Measurements from ENCODE around the gene BAD.
A peak's percentile ranks its signal among the peaks of the same experiment; 100 is the strongest.

Gene BAD

GRCh38 chr11:64275031-64275800 lies 9.2 kb downstream of the BAD start:
- DNase-seq = no peak

DNA sequence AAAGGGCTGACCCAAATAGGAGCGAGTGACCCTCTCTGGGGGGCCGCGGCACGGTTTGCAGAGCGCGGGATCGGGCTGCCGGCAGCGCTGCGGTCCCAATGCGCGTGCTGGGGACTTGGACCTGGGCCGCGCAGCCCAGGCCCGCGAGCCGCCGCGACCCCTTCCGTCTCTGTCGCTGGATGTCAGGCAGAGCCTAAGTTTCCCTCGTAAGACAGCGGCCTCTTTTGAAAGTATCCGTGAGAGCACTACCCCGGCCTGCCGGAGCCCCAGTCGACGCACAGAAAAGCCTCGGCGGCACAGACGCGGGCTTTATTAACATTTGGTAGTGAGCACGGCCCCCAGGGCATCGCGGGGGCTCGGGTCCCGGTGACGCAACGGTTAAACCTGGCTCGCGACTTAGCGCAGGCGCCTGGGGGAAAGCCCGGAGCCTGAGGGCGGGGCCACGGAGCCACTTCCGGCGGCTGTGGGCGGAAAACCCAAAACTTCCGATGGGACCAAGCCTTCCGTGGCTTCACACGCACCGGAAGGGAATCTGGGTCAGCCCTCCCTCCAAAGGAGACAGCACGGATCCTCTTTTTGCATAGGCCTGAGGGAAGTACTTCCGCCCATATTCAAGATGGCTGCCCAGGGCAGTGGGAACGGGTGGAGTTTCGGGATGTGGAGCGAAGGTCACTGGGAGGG lies 14.8 kb downstream of the BAD start:
- DNase-seq = peak; percentile 98

DNA sequence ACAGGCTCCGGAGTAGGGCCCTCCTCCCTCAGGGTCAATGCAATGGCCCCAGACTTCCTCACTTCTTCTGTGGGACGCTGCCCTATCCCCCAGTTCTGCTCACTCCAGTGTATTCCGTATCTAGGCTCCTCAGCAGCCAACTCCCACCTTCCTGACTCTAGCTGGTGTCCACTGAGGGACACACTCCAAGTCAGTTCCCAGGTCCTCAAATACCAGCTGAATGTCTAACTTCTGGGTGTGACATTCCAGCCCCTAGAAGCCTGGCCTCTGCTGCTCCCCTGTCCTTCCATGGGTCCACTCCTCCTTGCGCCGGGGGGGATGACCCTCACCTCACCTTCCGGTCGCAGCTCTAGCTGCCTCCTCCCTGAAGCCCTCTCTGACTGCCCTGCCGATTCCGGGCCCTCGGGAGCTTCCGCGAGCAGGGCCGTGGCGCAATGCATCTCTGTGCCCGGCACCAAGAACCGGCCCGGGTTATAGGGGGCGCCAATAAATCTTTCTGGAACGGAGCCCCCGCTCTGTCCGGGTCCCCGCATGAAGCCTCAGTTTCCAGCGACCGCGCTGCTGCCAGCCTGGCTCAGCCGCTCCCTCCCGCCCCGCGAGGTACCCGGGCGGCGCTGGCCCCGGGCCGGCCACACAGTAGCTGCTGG lies 15.4 kb downstream of the BAD start:
- DNase-seq = peak; percentile 58

DNA sequence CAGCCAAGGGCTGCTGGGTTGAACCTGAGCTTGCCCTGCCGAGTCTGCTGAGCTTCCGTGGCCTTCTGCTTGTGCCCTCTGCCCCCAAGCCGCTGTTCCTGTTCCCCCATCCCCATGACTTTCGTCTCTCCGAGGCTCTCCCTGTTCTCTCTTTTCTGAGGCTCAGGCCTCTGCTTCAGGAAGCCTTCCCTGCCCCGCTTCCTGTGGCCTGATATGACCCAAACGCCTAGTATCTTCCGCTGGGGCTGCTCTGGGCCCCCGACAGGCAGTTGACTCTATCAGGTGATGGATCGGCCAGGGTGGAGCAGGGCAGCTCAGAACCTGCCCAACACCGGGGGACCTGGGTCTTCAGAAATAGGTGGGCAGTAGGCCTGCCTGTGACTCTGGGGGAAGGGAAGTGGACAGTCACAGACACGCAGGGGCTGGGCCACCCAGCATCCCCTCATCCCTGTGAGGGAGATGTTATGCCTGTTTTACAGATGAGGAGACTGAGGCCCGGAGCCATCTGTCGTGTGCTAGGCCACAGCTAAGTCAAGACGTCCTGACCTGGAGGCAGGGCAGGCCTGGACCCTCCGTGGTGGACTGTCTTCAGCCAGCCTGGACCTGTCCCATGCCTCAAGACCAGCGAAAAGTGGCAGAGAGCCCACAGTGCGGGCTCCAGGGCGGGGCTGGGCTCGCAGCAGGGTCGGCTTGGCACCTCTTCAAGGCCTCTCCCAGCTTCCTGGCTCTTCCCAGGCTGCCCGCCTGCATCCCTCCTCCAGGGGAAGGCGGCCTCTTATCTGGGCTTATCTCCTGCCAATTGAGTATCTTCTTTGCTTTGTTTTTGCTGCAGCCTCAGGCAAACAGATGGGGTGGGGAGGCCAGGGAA lies 16.2 kb downstream of the BAD start:
- DNase-seq = no peak

DNA sequence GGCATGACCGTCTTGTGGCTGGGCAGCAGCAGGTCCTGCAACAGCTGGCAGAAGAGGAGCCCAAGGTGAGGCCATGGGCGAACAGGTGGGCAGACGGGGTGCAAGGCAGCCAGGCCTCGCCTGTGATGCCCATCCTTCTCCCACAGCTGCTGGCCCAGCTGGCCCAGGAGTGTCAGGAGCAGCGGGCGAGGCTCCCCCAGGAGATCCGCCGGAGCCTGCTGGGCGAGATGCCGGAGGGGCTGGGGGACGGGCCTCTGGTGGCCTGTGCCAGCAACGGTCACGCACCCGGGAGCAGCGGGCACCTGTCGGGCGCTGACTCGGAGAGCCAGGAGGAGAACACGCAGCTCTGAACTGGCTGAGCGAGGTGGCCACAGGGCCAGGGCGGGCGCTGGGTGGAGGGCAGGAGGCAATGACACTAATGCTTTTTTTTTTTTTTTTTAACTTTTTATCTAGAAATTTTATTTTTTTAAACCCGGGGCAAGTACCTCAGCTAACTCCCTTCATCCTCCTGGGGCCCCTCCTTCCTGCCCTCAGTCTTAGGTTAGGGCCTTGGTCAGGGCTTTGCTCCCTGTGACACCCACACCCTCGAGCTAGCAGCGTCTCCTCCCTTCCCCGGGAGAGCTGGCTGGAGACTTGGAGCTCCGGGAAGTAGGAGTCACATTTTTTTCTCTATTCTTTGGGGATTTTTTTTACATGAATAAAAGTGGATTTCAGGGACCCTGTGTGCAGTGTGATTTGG lies 17.1 kb downstream of the BAD start:
- no peak for DNase-seq

DNA sequence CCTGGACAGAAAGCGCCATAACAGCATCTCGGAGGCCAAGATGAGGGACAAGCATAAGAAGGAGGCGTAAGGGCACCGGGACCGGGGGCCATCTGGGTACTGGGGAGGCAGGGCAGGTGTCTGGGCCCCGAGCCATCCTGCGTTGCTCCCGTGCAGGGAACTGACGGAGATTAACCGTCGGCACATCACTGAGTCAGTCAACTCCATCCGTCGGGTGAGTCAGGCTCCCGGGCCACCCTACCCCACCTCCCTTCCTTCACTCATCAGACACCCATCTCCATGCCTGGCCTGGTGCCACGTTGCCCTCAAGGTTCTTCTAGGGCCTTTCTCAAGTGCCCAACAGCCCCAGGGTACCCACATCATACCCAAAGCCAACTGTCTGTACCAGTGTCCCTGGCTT lies 18.1 kb downstream of the BAD start:
- no peak for DNase-seq

DNA sequence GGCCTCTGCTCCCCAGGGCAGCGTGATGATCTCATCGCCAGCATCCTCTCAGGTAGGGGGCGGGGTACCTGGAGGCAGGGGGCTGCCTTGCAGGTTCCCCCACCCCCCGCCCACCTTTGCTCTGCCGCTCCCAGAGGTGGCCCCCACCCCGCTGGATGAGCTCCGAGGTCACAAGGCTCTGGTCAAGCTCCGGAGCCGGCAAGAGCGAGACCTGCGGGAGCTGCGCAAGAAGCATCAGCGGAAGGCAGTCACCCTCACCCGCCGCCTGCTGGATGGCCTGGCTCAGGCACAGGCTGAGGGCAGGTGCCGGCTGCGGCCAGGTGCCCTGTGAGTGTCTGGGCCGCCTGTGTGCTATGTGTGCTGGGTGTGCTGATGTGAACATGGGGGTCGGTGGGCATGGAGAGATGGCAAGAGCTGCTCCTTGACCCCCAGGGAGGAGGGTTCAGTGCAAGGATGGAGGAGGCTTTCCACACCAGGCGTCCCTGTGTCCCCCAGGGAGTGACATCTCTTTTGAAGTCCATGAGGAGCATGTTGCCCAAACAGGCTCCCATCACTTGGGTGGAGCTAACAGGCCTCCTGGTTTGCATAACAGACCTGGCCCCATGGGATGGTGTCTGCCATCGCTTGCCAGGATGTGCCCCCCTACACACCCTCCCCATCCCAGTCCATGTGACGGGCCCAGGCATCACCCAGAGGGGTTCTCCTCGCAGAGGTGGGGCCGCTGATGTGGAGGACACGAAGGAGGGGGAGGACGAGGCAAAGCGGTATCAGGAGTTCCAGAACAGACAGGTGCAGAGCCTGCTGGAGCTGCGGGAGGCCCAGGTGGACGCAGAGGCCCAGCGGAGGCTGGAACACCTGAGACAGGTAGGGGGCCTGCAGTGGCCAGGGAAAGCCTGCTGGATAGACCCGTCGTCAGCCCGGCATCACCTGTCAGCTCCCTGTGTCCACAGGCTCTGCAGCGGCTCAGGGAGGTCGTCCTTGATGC lies 19.0 kb downstream of the BAD start:
- no peak for DNase-seq

DNA sequence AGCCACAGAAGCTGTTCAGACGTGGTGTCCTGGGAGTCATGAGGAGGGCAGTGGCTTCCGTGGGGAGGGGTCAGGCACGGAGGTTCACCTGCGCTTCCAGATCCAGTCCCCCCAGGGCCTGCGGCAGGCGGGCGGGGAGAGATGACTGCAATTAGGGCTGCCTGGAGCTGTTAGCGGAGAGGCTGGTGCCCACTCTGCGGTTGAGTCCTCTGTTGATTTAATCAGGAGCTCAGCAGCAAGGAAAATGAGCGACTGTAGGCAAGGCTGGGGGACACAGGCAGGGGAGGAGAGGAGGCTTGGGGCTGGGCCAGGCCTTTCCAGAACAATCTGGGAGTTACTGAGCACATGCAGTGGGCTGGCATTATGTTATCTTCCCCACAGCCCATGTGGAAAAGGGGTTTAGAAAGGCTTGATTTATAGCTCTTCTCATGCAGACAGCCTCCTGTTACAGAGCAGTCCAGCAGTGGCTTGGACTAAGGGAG lies 20.1 kb downstream of the BAD start:
- DNase-seq = no peak

GRCh38 chr11:64263947-64264317 lies 20.5 kb downstream of the BAD start:
- no peak for DNase-seq

DNA sequence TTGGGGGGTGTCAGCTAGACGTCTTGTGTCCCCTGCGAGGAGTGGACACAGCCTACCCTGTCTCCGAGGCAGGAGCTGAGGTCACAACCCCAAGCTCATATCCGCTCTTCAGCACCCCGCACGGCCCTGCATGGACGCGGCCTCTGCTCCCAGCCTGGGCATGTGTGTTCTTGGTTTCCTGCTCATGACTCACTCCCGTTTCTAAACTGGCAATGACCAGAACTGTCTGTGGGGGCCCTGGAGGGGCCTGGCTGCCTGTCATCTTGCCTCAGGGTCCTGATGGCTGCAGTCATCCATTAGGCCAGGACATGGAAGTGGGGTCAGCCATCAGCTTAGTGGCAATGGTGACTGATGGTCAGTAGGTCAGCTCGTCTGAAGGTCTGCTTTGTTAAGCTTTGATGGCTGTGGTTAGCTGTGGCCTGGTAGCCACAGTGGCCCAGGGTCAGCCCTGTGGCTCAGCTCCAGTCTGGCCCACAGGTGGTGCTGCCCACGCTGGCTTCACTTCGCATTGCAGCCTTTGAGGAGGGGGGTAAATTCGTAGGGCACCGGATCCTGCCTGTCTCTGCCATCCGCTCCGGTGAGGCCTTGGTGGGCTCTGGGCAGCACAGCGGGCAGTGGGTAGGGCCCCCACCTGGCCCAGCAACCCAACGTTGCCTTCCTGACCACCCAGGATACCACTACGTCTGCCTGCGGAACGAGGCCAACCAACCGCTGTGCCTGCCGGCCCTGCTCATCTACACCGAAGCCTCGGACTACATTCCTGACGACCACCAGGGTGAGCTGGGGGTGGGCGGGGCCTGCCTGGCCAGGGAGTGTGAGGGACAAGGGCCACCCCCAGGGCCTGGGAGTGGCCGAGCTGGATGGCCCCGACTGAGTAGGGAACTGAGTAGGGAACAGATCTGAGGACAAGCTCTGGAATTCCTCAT lies 21.2 kb downstream of the BAD start:
- no peak for DNase-seq

- DNase-seq = no peak
Observed at GRCh38 chr11:64262271-64263002, 22.0 kb downstream of the BAD start.

GRCh38 chr11:64261556-64262080 lies 22.8 kb downstream of the BAD start:
- no peak for DNase-seq

- DNase-seq = no peak
Observed at GRCh38 chr11:64260147-64260708, 24.2 kb downstream of the BAD start.

DNA sequence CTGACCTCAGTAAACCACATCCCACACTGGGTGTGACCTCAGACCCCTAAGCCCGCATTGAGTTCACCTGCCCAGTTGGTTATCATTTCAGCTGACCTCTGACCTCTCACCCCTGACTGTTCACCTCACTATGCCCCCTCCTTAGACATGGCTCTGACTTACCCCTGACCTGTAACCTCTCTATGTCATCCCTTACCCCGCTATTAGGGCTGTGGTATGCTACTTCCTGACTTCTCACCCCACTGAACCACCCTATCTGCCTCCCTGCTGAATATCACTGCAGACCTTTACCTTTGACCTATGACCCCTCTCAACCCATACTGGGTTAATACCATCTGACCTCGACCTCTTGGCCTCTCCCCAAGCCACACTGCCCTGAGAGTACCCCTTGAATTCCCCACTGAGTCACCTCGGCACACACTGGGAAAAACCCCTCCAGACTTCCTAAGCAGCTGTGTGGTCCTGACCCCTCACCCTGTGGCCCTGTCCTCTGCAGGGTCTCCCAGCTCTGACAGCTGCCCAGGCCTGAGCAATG lies 24.9 kb downstream of the BAD start:
- DNase-seq = no peak

DNA sequence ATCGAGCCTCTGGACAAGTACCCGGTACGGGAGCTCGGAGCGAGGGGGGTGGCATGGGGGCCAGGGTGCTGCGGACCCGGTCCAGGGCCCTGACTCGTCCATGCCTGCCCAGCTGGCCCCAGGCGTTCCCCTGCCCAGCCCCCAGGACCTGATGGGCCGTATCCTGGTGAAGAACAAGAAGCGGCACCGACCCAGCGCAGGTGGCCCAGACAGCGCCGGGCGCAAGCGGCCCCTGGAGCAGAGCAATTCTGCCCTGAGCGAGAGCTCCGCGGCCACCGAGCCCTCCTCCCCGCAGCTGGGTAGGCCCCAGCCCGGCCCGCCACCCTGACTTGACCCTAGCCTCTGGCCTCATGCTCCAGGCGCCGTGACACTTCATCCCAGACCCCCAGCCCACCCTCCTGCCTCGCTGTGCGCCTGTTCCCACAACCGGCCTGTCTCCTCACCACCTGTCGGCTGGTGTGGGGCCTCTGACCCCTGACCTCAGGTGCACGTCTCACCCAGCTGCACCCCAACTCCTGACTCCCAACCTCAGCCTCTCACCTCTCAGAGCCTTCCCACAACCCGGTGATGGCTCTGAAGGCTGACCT lies 25.4 kb downstream of the BAD start:
- no peak for DNase-seq

DNA sequence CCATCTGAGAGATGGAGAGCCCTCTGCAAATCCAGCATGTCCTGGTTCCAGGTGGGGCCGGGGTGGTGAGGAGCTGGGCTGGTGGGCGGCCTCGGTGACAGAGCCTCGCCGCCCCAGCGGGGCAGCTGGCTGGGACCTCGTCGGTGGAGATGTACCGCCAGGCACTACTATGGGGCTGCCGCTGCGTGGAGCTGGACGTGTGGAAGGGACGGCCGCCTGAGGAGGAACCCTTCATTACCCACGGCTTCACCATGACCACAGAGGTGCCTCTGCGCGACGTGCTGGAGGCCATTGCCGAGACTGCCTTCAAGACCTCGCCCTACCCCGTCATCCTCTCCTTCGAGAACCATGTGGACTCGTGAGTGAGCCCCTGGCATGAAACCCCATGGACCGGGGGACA lies 26.1 kb downstream of the BAD start:
- no peak for DNase-seq

DNA sequence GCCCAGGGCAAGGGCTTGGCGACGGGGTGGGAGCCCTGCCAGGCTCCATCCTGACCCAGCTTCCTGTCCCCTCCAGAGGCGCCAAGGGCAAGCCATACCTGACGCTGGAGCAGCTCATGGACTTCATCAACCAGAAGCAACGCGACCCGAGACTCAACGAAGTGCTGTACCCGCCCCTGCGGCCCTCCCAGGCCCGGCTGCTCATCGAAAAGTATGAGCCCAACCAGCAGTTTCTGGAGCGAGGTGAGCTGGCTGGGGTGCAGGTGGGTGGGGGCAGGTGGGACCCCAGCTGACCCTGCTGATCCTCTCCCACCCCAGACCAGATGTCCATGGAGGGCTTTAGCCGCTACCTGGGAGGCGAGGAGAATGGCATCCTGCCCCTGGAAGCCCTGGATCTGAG lies 28.2 kb downstream of the BAD start:
- no peak for DNase-seq
